Left lung (tissue), 10 donors: ENCODE data around the gene OS9. TPM values are rescaled to one million over a fixed set of nuclear protein-coding genes. Genes with fewer than 3 reads are reported as not detected.

Experiments used
- ATAC-seq: fragments of 200-7000 bp; cut with Tn5 transposase; one replicate; pipeline ENCODE4 v1.9.1; 2020; ENCODE audit warnings: moderate library complexity
- DNase-seq, 4 donors: peaks; one replicate each; pipeline ENCODE4 v3.0.0-alpha.2; 2013 to 2020
- H3K27ac ChIP-seq, 2 donors: fragments of 200-600 bp; sonication (generic) in 1 of 2; one replicate each; pipeline versions ENCODE4 v1.5.0 to v1.8.0; 2020 to 2021
- H3K27me3 ChIP-seq, 2 donors: fragments of 200-600 bp; sonication (generic) in 1 of 2; one replicate each; pipeline versions ENCODE4 v1.5.0 to v1.8.0; 2020 to 2021
- H3K36me3 ChIP-seq, 2 donors: fragments of 200-600 bp; sonication (generic) in 1 of 2; one replicate each; pipeline versions ENCODE4 v1.5.0 to v1.8.0; 2020 to 2021
- H3K4me1 ChIP-seq, 2 donors: fragments of 200-600 bp; one replicate each; pipeline ENCODE4 v1.8.0; 2021
- H3K4me3 ChIP-seq, 2 donors: fragments of 200-600 bp; sonication (generic) in 1 of 2; one replicate each; pipeline versions ENCODE4 v1.5.0 to v1.8.0; 2020 to 2021; ENCODE audit warnings: mild to moderate bottlenecking in 1 of 2
- H3K9me3 ChIP-seq, 2 donors: fragments of 200-600 bp; sonication (generic) in 1 of 2; one replicate each; pipeline versions ENCODE4 v1.5.0 to v1.8.0; 2020 to 2021
- intact Hi-C, 2 donors: fragments of 100-400 bp; cut with DNase I; formaldehyde crosslinking; loops; one replicate each; pipeline versions ENCODE4 v1.11.2 to v1.14.2; 2022
- polyA plus RNA-seq, 6 donors: library from polyadenylated mRNA; unstranded; fragments of 120-200 nt; gene quantifications; one replicate each; pipeline ENCODE4 v1.2.1, GENCODE V29; 2013; ENCODE audit not compliant: insufficient read length in 6 of 6
- total RNA-seq, 2 donors: library from RNA; stranded (reverse); fragmentation: NEBNext Ultra II Directional; extraction: Animal tissue kit (Norgen Biotek cat#: 25700); gene quantifications; one replicate each; pipeline ENCODE4 v1.2.1, GENCODE V29; 2021
- TF ChIP-seq, protein P1 (sequence below), 2 donors: fragments of 200-600 bp; sonication (generic) in 1 of 2; IDR thresholded peaks; one replicate each; pipeline versions ENCODE4 v1.5.0 to v1.8.0; 2021; ENCODE audit warnings: antibody characterized with exemption in 2 of 2
- donor health status: DM: no; HTN: yes; CAD: no.
- donor health status: DM: no; HTN: no; CAD: no.

Gene OS9
- total and polyA plus RNA-seq, 8 donors, result 200 to 321 (median 225) TPM

DNA sequence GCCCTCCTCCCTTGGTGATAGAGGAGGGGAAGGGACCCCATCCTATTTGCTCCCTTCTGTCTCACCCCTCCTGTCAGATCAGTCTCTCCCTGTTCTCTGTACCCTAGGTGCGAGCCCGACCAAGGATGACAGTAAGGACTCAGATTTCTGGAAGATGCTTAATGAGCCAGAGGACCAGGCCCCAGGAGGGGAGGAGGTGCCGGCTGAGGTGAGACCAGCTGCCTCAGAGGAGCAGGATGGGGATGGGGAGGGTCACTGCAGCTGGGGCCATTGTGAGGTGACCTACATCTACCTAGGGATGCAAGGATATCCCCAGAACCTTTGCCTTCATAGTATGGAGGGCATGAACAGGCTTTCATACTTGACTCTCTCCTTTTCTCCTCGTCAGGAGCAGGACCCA is 22.4 kb downstream of the OS9 start:
- H3K36me3 ChIP-seq, result peaks cover 0 to 100% of the 10 kb centered on the region in 2 donors
- ATAC-seq, result no peak
- intact Hi-C loops, result no loop called here
- H3K27me3 ChIP-seq, result no peaks in the 10 kb centered on the region
- TF ChIP-seq, protein P1, sequence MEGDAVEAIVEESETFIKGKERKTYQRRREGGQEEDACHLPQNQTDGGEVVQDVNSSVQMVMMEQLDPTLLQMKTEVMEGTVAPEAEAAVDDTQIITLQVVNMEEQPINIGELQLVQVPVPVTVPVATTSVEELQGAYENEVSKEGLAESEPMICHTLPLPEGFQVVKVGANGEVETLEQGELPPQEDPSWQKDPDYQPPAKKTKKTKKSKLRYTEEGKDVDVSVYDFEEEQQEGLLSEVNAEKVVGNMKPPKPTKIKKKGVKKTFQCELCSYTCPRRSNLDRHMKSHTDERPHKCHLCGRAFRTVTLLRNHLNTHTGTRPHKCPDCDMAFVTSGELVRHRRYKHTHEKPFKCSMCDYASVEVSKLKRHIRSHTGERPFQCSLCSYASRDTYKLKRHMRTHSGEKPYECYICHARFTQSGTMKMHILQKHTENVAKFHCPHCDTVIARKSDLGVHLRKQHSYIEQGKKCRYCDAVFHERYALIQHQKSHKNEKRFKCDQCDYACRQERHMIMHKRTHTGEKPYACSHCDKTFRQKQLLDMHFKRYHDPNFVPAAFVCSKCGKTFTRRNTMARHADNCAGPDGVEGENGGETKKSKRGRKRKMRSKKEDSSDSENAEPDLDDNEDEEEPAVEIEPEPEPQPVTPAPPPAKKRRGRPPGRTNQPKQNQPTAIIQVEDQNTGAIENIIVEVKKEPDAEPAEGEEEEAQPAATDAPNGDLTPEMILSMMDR (IDR thresholded peaks at IDR 0.05), result no peak
- no peaks in the 10 kb centered on the region for H3K4me1 ChIP-seq
- no peaks in the 10 kb centered on the region for H3K9me3 ChIP-seq
- H3K27ac ChIP-seq, result no peak overlapping the region
- DNase-seq, result no peak
- no peak overlapping the region for H3K4me3 ChIP-seq

DNA sequence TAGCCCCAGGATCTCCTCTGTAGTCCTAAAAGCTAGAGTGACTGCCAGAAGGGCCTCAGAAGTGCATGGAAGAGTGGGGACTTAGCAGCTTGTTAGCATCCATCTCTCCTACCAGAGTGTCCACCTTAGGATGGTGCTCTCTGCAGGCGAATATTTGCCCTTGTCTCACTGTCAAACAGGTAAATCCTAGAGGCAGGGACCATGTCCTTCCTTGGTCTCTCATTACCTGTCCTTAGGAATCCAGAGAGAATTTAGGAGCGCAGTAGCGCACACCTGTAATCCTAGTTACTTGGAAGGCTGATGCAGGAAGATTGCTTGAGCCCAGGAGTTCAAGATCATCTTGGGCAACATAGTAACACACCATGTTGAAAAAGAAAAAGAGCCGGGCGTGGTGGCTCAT is 23.2 kb downstream of the OS9 start:
- Histone ChIP-seq H3K36me3 (peaks cover 0 to 100% of the 10 kb centered on the region in 2 donors), H3K4me1 (no peaks in the 10 kb centered on the region), H3K27ac (no peak overlapping the region), H3K9me3 (no peaks in the 10 kb centered on the region), H3K27me3 (no peaks in the 10 kb centered on the region), H3K4me3 (no peak overlapping the region)
- TF ChIP-seq, protein P1 (IDR thresholded peaks at IDR 0.05), result no peak
- DNase-seq (no peak), ATAC-seq (no peak)
- intact Hi-C loops, result no loop called here

DNA sequence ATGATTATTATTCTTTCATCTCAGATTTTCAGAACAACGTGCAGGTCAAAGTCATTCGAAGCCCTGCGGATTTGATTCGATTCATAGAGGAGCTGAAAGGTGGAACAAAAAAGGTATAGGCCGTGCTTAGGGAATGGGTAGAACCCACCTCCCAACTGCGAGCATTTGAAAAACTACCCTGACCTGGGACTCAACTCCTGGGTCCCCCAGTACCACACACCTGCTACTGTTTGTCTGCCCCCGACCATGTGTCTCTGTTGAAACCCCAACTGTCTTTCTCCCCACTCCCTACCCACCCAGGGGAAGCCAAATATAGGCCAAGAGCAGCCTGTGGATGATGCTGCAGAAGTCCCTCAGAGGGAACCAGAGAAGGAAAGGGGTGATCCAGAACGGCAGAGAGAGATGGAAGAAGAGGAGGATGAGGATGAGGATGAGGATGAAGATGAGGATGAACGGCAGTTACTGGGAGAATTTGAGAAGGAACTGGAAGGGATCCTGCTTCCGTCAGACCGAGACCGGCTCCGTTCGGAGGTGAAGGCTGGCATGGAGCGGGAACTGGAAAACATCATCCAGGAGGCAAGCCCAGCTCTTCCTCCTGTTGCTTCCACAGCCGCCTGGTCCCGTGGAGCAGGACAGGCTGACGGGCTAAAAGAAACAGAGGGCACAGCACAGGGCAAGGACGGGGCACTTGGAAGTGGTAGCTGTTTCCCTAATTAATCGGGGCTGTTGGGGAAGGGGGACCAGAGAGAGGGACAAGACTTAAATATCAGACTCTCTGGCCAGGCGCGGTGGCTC is 24.1 kb downstream of the OS9 start:
- TF ChIP-seq, protein P1 (IDR thresholded peaks at IDR 0.05), result no peak
- Histone ChIP-seq H3K4me1 (no peaks in the 10 kb centered on the region), H3K9me3 (no peaks in the 10 kb centered on the region), H3K4me3 (no peak overlapping the region), H3K36me3 (peaks cover 0 to 93% of the 10 kb centered on the region in 2 donors), H3K27ac (no peak overlapping the region), H3K27me3 (no peaks in the 10 kb centered on the region)
- intact Hi-C loops, result no loop called here
- no peak for DNase-seq
- ATAC-seq, result no peak

DNA sequence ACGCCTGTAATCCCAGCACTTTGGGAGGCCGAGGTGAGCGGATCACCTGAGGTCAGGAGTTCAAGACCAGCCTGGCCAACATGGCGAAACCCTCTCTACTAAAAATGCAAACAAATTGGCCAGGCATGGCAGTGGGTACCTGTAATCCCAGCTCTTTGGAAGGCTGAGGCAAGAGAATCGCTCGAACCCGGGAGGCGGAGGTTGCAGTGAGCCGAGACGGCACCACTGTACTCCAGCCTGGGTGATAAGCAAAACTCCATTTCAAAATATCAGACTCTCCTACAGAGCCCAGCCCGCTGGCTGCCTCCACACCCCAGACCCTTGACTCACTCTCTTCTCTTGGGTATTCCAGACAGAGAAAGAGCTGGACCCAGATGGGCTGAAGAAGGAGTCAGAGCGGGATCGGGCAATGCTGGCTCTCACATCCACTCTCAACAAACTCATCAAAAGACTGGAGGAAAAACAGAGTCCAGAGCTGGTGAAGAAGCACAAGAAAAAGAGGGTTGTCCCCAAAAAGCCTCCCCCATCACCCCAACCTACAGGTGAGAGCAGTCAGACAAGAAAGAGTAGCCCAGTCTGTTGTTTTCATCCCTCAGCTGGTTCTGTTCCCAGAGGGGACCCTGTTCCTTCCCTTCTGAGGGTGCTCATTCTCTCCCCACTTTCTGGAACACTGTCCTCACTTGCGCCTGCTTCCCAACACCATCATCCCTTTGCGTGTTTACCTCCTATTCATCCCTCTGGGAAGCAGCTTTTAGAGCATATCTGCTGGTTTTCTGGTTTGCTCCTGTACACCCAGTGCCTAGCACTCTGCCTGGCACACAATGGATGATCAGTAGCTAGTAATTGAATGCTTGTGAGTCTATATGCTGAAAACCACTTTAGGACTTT is 25.0 kb downstream of the OS9 start:
- ATAC-seq, result no peak
- DNase-seq, result no peak
- H3K27me3 ChIP-seq, result no peaks in the 10 kb centered on the region
- H3K4me1 ChIP-seq, result no peaks in the 10 kb centered on the region
- H3K9me3 ChIP-seq, result no peaks in the 10 kb centered on the region
- no peak overlapping the region for H3K4me3 ChIP-seq
- intact Hi-C loops, result no loop called here
- peaks cover 0 to 85% of the 10 kb centered on the region in 2 donors for H3K36me3 ChIP-seq
- H3K27ac ChIP-seq, result no peak overlapping the region
- TF ChIP-seq, protein P1 (IDR thresholded peaks at IDR 0.05), result no peak
